Measurements from ENCODE around the gene SPATA22.

DNA sequence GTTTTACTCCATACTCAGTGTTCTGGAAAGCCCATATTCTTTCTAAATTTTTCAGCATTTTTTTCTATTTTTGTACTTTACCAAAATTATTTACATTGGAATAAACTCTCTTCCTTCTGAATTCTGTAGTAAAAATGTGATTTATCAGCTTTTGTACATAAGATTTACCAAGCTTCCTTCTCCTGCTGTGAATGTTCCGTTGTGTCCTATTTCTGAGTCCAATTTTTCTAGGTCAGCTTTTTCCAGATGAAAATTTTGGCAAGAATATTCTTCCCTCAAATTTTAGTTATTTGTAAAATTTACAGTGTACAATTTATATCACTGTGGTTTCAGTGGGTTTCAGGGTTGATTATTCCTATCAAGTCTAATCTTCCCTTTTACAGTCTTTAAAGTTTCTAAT is 31.7 kb upstream of the SPATA22 start:
- TF ChIP-seq, protein P1, sequence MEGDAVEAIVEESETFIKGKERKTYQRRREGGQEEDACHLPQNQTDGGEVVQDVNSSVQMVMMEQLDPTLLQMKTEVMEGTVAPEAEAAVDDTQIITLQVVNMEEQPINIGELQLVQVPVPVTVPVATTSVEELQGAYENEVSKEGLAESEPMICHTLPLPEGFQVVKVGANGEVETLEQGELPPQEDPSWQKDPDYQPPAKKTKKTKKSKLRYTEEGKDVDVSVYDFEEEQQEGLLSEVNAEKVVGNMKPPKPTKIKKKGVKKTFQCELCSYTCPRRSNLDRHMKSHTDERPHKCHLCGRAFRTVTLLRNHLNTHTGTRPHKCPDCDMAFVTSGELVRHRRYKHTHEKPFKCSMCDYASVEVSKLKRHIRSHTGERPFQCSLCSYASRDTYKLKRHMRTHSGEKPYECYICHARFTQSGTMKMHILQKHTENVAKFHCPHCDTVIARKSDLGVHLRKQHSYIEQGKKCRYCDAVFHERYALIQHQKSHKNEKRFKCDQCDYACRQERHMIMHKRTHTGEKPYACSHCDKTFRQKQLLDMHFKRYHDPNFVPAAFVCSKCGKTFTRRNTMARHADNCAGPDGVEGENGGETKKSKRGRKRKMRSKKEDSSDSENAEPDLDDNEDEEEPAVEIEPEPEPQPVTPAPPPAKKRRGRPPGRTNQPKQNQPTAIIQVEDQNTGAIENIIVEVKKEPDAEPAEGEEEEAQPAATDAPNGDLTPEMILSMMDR (IDR thresholded peaks at IDR 0.05): no peak
- TF ChIP-seq ZFX (IDR thresholded peaks at IDR 0.05; ENCODE audit: borderline replicate concordance): no peak

Measured in 22Rv1 (cell line).